ENCODE measurements around the gene BCAN. TPM values are rescaled to one million over a fixed set of nuclear protein-coding genes. Genes with fewer than 3 reads are reported as not detected.

BCAN gene
- total RNA-seq, 1 experiment from 2014 or later = 1.2 TPM

DNA sequence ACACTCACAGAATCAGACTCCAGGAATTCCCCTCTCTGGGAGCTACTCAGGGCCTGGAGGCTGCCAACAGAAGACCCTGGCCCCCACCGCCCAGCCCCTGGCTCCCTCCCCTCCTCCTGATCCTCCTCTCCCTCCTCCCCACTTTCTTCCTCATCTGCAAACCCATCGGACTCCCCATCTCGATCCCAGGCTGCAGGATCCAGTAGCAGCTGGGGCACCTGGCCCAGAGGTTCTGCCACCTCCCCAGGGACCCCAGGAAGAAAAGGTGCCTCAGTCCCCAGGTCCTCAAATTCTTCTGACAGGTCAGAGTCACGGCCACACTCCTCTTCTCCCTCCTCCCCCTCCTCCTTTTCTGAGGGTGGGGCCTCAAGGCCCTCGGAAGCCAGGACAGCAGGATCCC is 27.9 kb downstream of the BCAN start:
- H3K4me2 ChIP-seq (ENCODE audit: insufficient read depth, insufficient read length, low read length) = no peak overlapping the region
- no peaks in the 10 kb centered on the region for H3K9me3 ChIP-seq (ENCODE audit: control insufficient read depth, low read depth, low read length)
- H3T11ph ChIP-seq (ENCODE audit: low read length) = no peak overlapping the region
- no peak overlapping the region for H3K18ac ChIP-seq (ENCODE audit: insufficient read length, low read depth, low read length)
- WGBS (ENCODE audit: extremely low coverage, insufficient read length, low lambda C conversion rate) = no CpG with 5 or more reads among the region's 5 CpGs
- no peak overlapping the region for H2BK120ac ChIP-seq (ENCODE audit: low read depth, low read length, poor library complexity, severe bottlenecking)
- H2BK12ac ChIP-seq (ENCODE audit: insufficient read length, low read depth, low read length) = no peak overlapping the region
- H2BK20ac ChIP-seq (ENCODE audit: low read depth, low read length, poor library complexity, severe bottlenecking) = no peak overlapping the region
- peaks cover 83 to 95% of the 10 kb centered on the region in 2 experiments for H3K4me1 Mint-ChIP-seq
- no peak overlapping the region for H4K5ac ChIP-seq (ENCODE audit: insufficient read length, low read depth, low read length)
- no peak overlapping the region for H3K56ac ChIP-seq (ENCODE audit: insufficient read length, low read depth, low read length)
- H3K79me1 ChIP-seq (ENCODE audit: insufficient read depth, low read depth, low read length, poor library complexity, severe bottlenecking) = peaks cover 8% of the 10 kb centered on the region
- peaks cover 2 to 3% of the 10 kb centered on the region in 2 experiments; a peak in 3 of 5 replicates for H3K9me3 Mint-ChIP-seq
- no peak for DNase-seq
- no peak overlapping the region for H3K4me3 Mint-ChIP-seq
- no peak for TF ChIP-seq CTCF (conservative IDR thresholded peaks at IDR 0.05)
- H3K27me3 ChIP-seq (ENCODE audit: insufficient read depth, low read length) = no peaks in the 10 kb centered on the region
- peaks cover 30 to 38% (median 30%) of the 10 kb centered on the region in 3 experiments for H3K36me3 Mint-ChIP-seq (ENCODE audit: insufficient read depth in 1 of 3, low read depth in 3 of 3)
- peaks cover under 1% of the 10 kb centered on the region; the same call in 1 of the 2 replicates for H3K79me2 ChIP-seq (ENCODE audit: insufficient read depth, low read length)
- H3K4me1 ChIP-seq (ENCODE audit: insufficient read depth, low read length) = peaks cover 26% of the 10 kb centered on the region; the same call in 1 of the 2 replicates
- H2BK15ac ChIP-seq (ENCODE audit: low read depth, low read length) = no peak overlapping the region
- no peak overlapping the region for H4K91ac ChIP-seq (ENCODE audit: insufficient read length, low read depth, low read length)
- no peak overlapping the region for H2BK5ac ChIP-seq (ENCODE audit: insufficient read length, low read length)
- no peak overlapping the region for H2AK5ac ChIP-seq (ENCODE audit: insufficient read length, low read length)
- H4K8ac ChIP-seq (replicated peaks; ENCODE audit: insufficient read length, low read depth, low read length) = no peak overlapping the region
- no peaks in the 10 kb centered on the region for H3K23me2 ChIP-seq (ENCODE audit: insufficient read length, low read depth, low read length, poor library complexity, severe bottlenecking)
- no peak overlapping the region for H3K23ac ChIP-seq (ENCODE audit: insufficient read length, low read depth, low read length)
- H2AFZ ChIP-seq (ENCODE audit: low read length) = no peak overlapping the region
- H3K4ac ChIP-seq (ENCODE audit: low read depth, low read length) = no peak overlapping the region
- H3K27ac ChIP-seq (ENCODE audit: insufficient read length, low read depth, low read length) = no peak overlapping the region
- no peak overlapping the region for H3K14ac ChIP-seq (ENCODE audit: insufficient read depth, low read length)
- H3K27ac Mint-ChIP-seq = peak overlapping the region; percentile 79 to 93 (median 85); a peak in 5 of 7 replicates
- H3K27me3 Mint-ChIP-seq (ENCODE audit: low read depth) = peaks cover 5% of the 10 kb centered on the region; the same call in 1 of the 2 replicates
- no peaks in the 10 kb centered on the region for H4K20me1 ChIP-seq (ENCODE audit: control insufficient read depth, insufficient read depth, insufficient read length)
- no peak overlapping the region for H3K9ac ChIP-seq (ENCODE audit: extremely low read depth, insufficient read length, low read length)
